NCI-H1092 (cell line): ENCODE data around the gene STK25.
"Not testable (repeated sequence)": the region's sequence is repeated elsewhere in the genome, so short reads cannot be mapped to it uniquely, and the experiment has no call there.

Source experiments
- DNase-seq: peaks from one replicate; lab custom pipeline; 2025; lab: John Stamatoyannopoulos, UW

The STK25 gene

DNA sequence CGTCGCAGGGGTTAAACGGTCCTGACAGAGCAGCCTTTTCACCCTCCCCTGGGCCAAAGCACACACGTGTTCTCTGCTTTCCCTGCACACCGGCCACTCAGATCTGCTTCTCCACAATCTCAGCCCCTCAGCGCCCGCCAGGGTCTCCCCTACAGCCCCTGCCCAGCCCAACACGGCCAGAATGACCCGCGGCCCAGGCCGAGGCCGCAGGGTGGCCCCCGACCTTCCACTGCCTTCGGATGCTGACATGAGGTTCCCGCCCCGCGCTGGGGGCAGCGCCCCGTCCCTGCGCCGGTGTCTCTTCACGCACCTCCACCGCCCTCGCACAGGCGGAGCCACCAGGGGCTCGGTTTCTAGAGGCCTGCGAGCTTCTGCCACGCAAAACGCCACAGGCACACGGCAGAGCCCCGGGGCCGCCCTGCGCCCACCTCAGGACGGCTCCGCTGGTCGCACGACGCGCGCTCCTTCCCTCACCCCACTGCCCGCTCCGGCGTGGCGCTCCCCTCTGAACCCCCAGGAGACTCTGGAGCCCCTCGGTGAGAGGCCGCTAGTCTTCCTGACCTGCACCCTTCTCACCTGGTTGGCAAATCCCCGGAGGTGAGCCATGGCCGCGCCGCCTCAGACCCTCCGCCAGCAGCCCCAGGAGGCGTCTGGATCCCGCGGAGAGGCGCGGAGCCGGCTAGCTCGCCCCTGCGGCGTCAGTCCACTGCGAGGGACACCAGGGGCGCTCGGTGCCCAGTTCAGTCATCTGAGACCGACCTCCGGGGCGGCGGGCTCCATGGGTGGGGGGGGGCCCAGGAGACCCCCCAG, 749 bp downstream of the STK25 start:
- DNase-seq: no peak

DNA sequence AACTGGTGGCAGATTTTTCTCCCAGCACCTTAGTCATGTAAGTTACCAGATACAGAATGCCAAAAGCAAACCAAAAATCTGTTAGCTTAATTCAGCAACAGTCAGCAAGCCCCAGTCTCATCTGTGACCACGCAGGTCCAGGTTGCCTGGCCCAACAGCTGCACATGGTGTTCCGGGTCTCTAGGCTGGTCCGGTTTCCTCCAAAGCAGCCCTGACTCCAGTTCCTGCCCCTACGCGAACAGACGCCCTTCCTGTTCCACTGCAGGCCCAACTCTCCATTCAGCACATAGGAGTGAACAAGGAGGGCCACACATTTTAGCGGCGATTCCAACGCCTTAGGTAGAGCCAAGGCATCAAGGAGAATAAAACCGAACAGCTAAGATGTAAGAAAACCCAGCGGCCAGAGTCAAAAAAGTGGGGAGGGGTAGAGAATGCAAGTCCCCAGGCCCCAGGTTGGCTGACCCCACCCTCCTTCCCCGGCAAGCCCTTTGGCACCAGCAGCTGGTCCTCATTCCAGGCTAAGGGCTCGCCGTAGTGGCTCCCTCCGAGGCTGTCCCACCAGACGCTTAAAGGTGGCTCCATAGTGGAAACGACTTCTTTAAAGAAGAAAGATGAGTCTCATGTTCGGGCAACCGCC, 1.5 kb downstream of the STK25 start:
- no peak for DNase-seq

GRCh38 chr2:241506317-241506716, 2.1 kb downstream of the STK25 start:
- not testable (repeated sequence) for DNase-seq

GRCh38 chr2:241505781-241506201, 2.6 kb downstream of the STK25 start:
- DNase-seq: no peak

- DNase-seq: no peak
Observed at GRCh38 chr2:241505086-241505780, 3.2 kb downstream of the STK25 start.

GRCh38 chr2:241503776-241504392, 4.5 kb downstream of the STK25 start:
- DNase-seq: no peak

DNA sequence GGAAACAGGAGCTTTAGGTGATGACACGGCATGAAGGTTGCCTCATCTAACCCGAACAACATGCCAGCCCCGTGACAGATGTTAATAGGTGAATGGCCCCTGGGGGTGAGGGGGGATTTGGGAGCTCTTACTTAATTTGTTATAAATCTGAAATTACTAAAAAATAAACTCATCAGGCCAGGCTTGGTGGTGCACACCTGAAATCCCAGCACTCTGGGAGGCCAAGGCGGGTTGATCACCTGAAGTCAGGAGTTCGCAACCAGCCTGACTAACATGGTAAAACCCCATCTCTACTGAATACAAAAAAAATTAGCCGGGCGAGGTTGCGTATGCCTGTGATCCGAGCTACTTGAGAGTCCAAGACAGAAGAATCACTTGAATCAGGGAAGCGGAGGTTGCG, 6.1 kb downstream of the STK25 start:
- DNase-seq: no peak

DNA sequence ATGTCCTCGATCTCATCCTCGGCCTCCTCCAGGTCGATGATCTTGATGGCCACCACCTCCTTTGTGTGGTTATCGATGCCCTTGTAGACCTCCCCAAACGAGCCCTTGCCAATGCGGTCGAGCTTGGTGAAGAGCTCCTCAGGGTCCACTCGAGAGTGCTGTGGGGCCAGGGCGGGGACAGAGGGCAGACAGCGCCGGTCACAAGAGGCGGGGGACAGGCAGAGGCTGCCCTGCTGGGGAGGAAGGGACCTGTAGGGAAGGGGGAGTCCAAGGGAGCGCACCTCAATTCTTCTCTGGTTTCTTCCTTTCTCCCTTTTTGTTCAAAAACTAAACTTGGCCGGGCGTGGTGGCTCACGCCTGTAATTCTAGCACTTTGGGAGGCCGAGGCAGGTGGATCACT, 6.8 kb downstream of the STK25 start:
- no peak for DNase-seq

DNA sequence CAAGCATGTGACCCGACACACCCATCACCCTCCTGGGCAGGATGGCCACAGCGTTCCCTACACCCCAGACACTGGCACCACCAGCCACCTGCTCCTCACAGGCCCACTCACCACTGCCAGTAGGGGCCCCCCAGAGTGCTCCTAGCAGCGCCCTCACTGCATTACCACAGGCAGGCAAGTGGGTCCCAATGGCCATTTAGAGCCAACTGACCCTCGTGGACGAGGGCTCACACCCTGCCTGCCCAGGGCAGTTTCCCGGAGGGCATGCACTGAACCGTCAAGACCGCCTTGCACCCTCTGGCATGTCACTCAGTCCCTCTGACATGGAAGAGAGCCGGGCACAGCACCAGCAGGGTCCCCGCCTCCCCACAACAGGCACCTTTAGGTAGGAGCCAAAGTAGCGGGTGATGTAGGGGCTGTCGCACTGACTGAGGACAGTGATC, 7.3 kb downstream of the STK25 start:
- DNase-seq: no peak

- no peak for DNase-seq
Observed at GRCh38 chr2:241500431-241500975, 7.9 kb downstream of the STK25 start.

- no peak for DNase-seq
Observed at GRCh38 chr2:241500016-241500415, 8.4 kb downstream of the STK25 start.

DNA sequence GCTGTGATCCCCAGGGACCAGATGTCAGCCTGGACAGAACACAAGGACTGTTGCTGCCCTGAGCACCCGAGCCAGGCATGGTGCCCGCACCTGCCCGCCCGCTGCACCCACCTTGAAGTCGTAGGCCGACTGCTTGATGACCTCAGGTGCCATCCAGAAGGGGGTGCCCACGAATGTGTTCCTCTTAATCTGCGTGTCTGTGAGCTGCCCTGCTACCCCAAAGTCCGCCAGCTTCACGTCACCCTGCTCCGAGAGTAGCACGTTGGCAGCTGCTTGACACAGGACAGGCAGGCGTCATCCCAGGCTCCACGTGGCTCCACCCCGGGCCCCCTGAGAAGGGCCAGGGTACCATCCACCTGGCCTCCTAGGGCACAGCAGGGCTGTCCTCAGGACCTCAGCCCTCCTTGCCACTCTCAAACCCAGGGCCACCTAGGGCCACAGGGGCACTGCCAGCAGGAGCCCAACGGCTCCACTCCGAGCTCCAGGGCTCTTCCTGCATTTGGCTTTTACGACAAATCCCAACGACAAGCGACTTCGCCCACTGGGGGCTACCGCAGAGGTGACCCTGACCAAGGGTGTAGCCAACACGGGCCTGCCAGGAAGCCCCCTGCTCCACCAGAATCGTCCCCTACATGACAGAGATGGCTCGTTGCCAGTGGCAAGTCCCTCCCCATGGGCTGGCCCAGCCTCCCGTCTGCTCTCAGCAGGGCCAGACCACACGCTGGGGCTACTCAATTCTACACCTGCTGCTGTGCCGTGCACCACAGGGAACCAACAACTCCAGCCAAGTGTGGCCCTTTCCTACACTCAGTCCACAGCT, 9.0 kb downstream of the STK25 start:
- peak; percentile 74 for DNase-seq

DNA sequence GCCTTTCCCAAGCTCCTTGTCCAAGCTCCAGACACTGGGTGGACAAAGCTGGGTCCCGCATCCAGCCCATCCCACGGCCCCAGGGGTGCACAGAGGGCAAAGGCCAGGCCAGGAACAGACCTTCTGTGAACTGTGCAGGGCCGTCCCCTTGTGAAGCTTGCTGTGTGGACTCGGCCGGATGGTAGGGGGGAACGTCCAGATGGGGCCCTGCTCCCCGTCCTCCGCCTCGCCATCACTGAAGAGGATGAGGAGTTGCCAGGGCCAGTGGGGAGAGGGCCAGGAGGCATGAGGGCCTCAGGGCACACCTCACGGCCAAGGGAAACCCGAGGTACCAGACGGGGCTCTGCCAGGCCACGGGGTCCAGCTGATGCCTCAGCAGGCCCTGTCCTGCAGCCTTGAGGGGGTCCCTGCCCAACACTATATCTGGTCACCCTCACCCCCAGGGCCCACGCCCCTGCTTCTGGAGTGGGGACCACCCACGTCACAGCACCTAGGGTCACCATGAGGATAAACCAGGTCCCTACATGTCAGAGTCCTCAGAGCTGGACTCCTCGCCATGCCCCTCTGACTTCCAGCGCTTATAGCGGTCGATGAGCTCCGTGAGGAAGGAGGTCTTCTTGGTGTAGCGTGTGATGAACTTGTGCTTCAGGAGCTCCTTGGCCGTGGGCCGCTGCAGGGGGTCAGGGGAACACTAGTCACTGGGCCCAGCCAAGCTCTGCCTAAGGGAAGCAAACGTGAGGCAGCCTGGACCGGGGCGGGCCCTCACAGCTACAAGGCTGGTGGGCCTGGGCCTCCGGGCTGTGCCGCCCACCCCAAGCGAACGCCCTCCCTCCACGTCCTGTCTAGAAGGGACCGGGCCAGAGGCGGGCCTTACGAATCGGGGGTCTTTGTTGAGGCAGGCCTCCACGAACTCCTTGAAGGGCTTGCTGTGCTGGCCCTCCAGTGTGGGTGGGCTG, 10.0 kb downstream of the STK25 start:
- no peak for DNase-seq

GRCh38 chr2:241496904-241497877, 11.2 kb downstream of the STK25 start:
- no peak for DNase-seq

- no peak for DNase-seq
Observed at GRCh38 chr2:241496003-241496707, 12.2 kb downstream of the STK25 start.

- no peak for DNase-seq
Observed at GRCh38 chr2:241495172-241496002, 13.0 kb downstream of the STK25 start.

GRCh38 chr2:241494311-241494908, 14.0 kb downstream of the STK25 start:
- DNase-seq: no peak
